Lower leg skin (tissue), 3 donors: Measurements from ENCODE around the gene DPP10.

ENCODE experiments used
- POLR2A ChIP-seq, 2 donors: fragments of 450-650 bp; IDR thresholded peaks; one replicate each; pipeline ENCODE4 v1.6.1; 2016 to 2017; ENCODE audit warnings: antibody characterized with exemption in 2 of 2, mild to moderate bottlenecking in 1 of 2, moderate library complexity in 1 of 2
- TF ChIP-seq, protein P1 (sequence below), 3 donors: fragments of 450-650 bp; IDR thresholded peaks; one replicate each; pipeline ENCODE4 v1.5.1; 2016; ENCODE audit warnings: antibody characterized with exemption in 3 of 3, mild to moderate bottlenecking in 3 of 3, moderate library complexity in 2 of 3

DNA sequence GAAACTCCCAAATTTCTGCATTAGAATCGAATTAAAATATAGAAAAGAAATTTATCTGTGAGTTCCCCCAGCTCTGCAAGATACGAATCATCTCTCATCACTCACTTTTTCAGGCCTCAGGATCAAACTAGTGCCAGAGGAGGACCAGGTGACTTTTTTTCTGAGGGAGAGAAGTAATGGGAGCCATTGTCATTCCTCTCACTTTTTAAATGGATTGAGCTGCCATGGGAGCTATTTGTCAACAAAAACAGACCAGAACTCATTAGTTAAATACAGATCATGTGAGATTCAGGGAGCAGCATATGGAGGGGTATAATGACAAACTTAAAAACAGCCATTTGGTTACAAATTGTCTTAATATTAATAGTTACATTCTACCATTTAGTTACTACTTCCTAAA is 594.4 kb downstream of the DPP10 start:
- TF ChIP-seq POLR2A (IDR thresholded peaks at IDR 0.05): no peak
- TF ChIP-seq, protein P1, sequence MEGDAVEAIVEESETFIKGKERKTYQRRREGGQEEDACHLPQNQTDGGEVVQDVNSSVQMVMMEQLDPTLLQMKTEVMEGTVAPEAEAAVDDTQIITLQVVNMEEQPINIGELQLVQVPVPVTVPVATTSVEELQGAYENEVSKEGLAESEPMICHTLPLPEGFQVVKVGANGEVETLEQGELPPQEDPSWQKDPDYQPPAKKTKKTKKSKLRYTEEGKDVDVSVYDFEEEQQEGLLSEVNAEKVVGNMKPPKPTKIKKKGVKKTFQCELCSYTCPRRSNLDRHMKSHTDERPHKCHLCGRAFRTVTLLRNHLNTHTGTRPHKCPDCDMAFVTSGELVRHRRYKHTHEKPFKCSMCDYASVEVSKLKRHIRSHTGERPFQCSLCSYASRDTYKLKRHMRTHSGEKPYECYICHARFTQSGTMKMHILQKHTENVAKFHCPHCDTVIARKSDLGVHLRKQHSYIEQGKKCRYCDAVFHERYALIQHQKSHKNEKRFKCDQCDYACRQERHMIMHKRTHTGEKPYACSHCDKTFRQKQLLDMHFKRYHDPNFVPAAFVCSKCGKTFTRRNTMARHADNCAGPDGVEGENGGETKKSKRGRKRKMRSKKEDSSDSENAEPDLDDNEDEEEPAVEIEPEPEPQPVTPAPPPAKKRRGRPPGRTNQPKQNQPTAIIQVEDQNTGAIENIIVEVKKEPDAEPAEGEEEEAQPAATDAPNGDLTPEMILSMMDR (IDR thresholded peaks at IDR 0.05): no peak
